Hippocampal formation (tissue), 2 donors: ENCODE data around the gene CTSC.
"Not testable (repeated sequence)": the region's sequence is repeated elsewhere in the genome, so short reads cannot be mapped to it uniquely, and the experiment has no call there.

ENCODE experiments used
- DNase-seq, 2 donors: peaks; one replicate each; lab custom pipeline; 2025; lab: John Stamatoyannopoulos, UW

CTSC gene

DNA sequence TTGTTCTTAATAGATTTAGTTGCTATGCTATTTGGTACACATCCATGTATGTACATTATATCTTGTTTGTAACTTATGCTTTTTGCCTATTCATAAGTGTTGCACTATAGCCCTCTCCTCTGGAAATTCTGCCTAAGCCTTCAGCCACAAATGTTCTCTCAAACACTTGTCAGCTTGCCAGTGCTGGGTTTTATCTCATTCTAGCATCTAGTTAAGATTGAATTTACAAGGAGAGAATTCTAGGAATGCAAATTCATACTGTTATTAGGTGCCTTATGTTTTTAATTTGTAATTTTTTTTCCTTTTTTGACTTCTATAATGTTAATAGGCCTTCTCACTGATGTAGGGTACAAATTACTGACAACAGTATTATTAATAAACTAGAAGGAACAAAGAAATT lies 14.6 kb upstream of the CTSC start:
- no peak for DNase-seq

DNA sequence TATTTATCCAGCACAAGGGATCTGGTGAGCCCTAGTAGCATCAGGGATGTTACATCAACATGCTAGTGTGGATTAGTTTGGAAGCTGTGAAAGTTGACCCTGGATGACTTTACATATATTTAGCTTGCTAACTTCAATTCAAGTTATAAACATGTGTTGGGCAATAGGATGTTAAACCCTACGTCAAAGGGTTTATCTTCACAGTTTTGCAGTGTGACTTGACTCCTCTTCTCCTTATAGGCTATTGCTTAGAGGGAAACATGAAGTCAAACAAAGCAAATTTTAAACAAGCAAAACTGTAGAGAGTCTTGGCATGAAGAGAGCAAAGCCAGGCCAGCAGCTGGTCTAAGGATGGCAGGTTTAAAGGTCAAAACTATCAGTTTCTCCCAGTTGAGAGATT lies 11.3 kb upstream of the CTSC start:
- DNase-seq = no peak

DNA sequence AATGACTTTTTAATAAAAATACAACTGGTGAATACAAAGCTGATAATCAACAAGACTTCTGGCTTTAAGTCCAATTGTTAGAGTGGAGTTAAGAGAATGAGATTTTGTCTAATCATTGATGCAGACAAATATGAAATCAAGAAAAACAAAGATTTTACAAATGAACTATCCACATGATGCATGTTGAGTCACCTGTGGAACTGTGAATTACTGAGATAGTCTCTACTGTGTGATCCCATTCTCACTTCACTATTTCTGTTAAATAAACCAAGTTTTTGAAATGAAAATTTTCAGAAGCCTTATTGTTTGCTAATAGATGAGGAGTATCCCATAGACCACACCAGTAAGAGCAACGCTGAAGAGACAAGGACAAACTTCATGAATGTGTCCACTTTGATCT lies 8.4 kb upstream of the CTSC start:
- no peak for DNase-seq

DNA sequence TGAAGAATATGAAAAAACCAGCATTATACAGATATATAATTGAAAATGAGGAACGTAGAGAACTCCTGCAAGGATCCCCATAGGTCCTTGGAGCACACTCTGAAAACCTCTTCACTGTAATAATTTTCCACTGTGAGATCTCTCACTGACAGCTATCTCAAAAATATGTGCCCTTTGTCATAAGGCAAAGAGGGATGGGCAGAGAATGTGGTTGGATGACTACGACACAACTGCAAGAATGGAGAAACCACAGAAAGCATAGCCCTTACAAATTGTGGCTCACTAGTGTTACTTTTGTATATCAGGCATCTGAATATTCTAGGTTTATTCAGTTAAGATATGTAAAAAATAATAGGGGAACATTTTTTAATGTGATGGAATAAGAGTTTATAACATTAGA lies 7.9 kb upstream of the CTSC start:
- DNase-seq = no peak

DNA sequence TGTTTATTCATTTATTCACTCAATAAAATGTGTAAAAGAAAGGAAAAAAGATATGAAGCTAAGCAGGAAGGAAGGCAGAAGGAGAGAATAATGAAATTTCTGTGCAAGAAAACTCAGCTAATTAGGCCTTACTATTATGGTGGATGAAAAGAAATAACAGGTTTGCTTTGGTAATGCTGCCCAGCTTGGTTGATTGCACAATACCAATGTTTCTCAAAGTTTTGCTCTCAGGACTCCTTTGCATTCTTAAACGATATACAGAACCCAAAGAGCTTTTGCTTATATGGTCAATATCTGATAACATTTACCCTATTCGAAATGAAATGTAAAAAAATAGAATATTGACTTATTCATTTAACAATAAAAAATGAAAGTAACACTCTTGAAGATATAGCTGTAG lies 7.3 kb upstream of the CTSC start:
- DNase-seq = no peak

DNA sequence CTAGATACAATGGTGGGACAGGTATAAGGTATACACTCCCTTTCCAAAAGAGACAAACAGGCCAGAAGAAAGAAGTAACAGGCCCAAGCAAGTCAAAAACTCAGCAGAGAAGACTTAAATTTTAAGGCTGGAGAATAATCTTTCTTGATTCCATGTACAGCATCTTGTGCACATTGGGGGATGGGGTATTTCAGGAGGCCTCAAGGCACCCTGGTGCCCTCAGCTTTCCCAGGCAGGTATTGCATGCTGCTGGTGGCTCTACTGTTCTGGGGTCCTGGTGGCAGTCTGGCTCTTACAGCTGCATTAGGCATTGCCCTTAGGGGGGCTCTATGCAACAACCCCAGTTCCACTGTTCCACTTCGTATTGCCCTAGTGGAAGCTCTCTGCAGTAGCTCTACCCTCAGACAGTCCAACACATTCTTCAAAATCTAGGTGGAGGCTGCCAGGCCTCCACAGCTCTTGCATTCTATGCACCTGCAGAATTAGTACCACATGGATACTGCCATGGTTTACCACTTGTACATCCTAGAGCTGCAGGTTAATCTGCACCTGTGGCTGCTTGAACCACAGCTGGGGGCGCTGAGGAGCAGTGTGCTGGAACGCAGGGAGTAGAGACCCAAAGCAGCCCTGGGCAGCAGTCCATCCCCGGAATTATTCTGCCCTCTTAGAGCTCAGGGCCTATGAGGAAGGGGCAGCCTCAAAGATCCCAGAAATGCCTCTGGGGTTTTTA lies 4.2 kb upstream of the CTSC start:
- DNase-seq = no peak

DNA sequence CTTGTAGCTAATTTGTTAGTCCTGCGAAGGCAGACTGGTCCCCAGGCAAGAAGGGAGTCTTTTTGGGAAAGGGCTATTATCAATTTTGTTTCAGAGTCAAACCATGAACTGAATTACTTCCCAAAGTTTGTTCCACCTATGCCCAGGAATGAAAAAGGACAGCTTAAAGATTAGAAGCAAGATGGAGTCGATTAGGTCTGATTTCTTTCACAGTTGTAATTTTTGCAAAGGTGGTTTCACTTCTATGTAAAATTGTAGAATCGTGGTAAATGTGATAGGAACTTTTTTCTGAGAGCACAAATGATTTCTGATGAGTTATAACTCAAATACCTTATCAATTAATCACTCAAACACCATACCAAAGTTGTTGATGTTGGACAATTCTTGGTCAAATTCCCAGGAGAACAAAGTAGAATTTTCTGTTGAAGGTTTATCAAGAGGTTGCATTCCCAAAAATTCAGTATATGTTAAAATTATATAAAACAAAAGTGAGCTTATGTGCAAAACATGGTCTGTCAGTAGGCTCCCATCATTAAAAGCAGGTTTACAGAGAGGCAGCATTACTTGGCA lies 2.9 kb upstream of the CTSC start:
- no peak for DNase-seq

DNA sequence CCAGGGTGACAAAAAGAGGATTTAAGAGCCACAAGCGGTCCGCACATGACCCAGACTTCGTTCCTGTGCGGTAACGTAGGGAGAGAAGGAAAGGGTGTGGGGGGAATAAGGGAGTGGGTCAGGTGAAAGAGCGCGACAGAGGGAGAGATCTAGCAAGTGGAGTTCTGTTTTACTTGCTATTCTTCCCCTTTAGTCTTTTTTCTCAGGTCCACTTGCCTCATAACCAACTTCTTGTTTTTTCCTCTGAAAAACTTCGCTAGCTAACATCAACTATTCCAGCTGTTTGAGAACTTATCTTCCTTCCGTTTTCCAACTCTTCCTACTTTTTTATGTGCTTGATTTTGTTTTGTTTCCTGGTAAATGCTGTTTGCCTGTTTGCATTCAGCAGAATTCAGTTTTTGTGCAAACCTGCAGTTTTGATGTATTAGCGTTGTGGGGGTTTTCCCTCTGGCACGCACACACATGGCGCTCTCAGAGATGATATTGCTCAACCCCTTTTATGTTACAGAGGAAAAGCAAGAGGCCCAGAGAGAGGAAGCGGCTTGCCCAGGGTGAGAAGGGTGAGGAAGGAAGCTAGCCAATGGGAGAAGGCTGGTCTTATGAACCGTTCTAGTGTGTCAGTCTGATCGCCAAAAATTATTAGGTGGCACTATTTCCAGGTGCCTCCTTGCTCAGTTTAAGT lies 592 bp upstream of the CTSC start:
- DNase-seq = peak; percentile 11 to 46

DNA sequence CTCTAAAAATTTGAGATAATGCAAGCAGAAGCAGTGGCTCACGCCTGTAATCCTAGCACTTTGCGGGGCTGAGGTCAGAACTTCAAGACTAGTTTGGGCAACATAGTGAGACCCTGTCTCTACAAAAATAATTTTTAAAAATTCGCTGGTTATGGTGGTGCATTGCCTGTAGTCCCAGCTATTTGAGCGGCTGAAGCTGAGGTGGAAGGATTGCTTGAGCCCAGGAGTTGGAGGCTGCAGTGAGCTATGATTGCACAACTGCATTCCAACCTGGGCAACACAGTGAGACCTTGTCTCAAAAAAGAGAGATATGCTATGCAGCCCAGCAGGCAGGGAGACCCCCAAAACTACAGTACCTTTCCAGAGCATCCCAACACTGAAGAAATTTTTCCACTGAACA lies 2.3 kb downstream of the CTSC start:
- DNase-seq = no peak

DNA sequence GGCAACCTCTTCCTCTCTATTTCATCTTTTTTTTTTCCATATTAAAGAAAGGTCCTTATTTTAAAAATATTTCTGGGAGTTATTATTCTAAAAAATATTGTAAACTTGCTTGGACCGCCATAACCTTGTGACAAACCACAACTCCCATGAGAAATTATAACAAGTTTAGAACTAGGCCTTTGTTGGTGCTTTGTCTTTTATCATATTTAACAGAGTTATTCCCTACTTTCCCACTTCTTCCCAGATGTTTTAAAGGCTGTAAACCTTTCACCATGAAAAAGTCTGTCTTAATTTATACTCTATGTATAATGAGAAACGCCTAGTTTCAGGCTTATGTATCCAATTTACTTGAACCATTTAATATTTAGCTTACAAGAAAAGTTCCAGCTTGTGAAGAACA lies 3.7 kb downstream of the CTSC start:
- DNase-seq = no peak

DNA sequence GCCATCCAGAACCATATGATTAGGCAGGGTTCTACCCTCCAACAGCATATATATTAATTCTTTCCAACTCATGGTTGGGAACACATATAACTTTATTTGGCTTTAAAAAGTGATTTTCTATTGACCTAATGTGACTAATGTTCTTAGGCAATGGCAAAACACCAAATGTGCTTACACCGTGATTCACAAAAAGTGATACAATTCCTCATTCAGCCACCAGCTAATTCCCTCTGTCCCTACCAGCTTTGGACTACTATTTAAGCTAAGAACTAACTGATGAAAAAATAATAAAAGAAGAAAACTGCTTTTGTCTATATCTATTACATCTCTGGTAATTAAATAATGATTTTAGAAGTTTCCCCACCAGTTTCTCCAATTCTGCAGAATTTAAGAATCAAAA lies 4.7 kb downstream of the CTSC start:
- no peak for DNase-seq

DNA sequence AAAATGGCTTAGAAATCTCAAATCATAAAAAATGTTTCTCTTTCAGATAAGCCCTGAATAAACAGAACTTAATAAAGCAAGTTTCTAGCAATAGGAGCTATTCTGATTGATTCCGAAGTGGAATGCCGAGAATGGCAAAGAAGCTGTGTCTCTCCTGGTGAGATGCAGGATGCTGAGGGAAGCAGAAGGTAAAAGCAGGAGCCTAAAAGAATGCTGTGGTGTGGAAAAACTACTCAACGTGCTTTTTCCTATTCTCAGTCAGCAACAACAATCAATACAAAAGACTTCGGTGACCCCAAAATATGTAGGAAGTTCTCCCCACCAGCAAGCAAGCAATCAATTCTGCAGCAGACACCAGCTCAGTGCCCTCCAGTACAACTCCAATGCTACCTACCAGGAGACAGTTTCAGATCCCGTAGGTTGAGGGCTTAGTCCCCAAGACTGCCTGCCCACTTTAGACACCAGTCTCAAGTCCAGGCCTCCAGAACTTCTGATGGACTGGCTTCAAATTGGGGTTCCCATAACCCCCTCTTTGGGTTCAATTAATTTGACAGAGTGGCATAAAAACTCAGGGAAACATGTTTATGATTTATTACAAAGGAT lies 6.6 kb downstream of the CTSC start:
- no peak for DNase-seq

DNA sequence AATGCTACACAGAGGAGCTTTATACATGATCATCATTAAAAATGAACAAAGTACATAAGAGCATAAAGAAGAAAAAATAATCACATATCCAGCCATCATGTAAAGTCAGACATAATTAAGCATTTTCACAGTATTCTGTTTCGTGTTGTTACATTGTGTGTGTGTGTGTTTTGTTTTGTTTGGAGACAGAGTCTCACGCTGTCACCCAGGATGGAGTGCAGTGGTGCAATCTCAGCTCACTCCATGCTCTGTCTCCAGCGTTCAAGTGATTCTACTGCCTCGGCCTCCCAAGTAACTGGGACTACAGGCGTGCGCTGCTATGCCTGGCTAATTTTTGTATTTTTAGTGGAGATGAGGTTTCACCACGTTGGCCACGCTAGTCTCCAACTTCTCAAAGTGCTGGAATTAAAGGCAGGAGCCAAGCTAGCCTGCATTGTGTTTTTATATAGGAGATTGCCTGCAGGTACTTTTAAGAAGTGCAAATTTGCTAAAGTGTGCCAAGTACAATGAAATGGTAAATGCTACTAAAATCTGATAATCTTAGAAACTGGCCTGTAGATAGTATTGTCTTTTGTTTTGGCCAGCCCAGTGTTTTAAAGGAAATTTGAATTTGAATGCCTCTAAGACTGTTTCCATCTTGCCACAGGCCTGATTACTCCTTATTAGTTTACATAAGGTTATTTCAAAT lies 7.8 kb downstream of the CTSC start:
- DNase-seq = no peak

DNA sequence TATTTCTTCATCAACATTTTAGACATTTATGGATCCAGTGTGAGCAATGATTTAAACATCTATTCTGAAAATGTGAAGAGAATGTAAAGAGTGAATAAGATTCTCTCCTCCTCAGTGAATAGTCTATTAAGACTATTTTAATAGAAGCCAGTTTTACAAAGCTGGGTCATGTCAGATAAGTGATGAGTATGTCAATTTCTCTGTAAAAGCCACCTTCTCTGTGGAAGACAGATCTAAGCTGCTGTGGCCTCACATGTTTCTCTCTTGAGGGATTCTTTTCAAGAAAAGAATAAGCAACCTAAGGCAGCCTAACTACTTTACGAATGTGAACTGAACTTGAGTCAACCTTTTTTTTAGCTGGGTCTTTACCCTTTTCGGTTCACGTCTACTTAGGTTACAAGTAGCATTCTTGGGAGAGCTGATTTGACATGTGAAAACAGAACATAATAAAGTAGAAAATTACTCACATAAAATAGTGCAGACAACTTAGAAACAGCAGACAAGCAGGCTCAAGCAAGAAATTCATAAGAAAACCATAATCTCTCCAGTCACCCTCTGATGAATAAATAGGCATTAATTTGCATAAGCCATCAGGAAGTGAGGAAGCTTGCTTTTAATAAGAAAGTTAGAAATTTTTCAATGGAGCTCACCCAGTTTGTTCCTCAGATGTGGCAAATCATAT lies 9.9 kb downstream of the CTSC start:
- DNase-seq = no peak

DNA sequence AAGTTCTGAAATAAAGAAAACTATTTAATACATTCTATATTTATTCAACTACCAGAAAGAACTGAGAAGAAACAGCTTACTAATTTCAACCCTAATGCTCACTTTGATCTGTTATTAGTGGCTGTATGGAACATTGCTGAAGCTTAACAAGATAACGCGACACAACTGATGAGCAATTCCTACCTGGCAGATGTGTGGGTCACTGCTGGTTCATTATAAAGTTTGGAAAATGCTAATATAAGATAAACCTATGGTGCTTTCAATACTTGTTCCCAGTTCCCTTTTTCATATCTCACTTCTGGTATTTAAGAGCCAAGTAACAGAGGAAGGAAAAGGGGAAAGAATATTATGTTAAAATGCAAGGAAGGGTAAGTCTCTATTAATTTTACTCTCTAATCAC lies 10.5 kb downstream of the CTSC start:
- no peak for DNase-seq

DNA sequence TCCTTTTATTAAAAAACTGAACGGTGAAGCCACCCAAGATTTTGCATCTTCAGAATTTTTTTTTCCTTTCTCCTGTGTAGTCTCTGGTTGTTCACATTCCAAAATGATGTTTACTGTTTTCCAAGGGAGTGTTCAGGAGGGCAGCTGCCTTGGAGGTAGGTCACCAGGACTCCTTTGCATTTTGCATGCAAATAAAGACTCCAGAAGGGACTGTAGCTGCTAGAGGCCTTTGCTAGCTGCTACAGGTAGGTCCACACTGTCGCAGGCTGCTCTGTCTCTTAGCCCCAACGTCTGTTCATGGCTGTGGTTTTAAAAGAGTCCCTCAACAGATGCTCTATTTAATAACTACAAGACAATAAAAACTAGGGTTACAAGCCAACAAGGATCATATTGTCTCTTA lies 11.4 kb downstream of the CTSC start:
- no peak for DNase-seq

DNA sequence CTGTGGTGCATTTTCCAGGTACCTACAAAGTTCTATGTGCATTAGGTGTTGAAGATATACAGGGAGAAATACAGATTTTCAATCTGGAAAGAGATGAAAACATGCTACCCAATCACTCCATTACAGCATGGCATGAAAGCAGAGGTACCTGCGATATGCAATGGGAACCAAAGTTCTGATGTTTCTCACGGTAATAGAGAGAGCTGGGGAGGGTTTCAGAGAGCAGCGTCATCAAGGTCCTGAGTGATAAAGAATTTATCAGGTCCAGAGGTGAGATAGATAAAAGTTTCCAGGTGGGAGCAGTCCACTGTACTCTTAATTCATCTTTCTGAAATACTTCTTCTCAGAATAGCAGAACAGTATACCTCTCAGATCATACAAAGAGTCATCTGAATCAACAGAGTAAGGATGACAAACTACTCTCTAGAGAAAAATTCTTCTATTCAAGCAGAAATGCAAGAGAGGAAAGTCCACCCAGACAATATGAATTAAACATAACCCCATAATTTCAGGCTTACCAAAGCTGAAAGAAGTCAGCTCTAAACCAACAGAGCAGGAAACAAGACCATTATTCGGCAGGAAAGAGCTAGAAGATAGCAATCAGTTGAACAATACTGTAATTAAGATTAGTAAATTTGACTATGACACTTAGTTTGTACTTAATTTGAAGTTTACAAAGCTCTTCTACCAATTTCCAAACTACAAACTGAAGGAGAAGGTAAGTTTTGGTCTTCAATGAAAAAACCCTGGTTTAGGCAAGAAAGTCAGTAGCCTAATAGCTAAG lies 12.8 kb downstream of the CTSC start:
- no peak for DNase-seq

DNA sequence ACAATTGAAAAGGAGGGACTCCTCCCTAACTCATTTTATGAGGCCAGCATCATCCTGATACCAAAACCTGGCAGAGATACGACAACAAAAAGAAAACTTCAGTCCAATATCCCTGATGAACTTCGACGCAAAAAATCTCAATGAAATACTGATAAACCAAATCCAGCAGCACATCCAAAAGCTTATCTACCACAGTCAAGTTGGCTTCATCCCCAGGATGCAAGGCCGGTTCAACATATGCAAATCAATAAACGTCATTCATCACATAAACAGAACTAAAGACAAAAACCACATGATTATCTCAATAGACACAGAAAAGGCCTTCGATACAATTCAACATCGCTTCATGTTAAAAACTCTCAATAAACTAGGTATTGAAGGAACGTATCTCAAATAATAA lies 14.7 kb downstream of the CTSC start:
- not testable (repeated sequence) for DNase-seq

DNA sequence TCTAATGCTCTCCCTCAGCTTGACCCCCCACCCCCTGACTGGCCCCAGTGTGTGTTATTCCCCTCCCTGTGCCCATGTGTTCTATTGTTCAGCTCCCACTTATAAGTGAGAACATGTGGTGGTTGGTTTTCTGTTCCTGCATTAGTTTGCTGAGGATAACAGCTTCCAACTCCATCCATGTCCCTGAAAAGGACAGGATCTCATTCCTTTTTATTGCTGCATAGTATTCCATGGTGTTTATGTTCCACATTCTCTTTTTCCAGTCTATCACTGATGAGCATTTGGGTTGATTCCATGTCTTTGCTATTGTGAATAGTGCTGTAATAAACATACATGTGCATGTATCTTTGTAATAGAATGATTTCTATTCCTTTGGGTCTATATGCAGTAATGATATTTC lies 16.1 kb downstream of the CTSC start:
- not testable (repeated sequence) for DNase-seq

DNA sequence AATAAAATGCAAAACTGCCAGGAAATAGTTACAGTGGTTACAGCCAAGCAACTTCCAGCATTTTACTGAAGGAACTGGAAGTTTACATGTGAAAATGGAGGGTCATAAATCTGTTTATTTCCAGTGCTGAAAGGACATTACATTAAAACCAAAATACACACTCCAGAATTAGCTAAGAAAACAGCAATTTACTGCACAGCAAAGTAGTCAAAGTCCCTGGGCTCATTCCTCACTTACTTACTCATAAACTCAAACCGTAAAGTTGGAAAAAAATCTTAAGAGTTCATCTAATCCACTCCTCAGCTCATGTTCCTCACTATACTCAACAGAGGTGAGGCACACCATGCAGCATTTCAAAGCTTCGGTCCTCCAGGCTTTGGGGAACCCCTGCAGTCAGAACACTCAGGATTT lies 17.4 kb downstream of the CTSC start:
- DNase-seq = no peak

DNA sequence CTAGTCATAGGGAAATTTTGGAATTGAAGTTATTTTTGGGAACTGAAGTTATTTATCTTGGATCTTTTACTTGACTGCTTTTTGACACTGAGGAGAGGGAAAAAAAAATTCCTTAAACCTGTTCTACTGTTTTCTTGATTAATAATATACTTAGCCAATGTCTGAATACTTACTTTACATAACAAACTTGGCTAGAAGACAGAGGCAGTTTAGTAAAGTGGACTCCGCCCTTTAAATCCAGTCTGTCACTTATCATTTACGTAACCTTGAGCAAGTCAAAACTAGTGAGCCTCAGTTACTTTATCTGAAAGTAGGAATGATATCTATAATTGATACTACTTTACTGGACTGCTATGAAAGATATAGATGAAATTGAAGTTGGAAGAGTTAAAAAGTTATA lies 19.5 kb downstream of the CTSC start:
- no peak for DNase-seq
